Measurements from ENCODE around the gene NSMCE3. TPM values are rescaled to one million over a fixed set of nuclear protein-coding genes. Genes with fewer than 3 reads are reported as not detected.

Gene NSMCE3
- total RNA-seq, 1 donor from 2014 or later: 7.4 TPM

DNA sequence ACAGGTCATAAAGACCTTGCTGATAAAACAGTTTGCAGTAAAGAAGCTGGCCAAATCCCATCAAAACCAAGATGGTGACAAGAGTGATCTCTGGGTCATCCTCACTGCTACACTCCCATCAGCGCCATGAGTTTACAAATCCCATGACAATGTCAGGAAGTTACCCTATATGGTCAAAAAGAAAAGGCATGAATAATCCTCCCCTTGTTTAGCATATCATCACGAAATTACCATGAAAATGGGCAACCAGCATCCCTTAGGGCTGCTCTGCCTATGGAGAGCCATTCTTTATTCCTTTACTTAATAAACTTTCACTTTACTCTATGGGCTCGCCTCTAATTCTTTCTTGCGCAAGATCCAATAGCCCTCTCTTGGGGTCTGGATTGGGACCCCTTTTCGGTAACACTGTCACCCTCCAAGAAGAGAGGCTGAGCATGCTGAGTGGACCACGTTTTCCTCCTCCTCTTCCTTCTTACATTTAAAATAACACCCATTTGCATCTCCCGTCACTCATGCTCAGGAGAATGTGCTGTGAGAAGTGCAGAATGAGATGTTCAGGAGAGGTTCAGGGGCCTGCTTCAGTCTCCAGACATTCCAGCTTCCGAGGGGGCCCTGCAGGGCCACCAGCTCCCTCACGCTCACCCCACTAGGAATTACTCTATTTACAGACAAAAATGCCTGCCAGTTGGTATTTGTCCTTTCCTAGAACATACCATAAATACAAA lies 47.3 kb downstream of the NSMCE3 start:
- DNase-seq (ENCODE audit: low spot score): no peak

DNA sequence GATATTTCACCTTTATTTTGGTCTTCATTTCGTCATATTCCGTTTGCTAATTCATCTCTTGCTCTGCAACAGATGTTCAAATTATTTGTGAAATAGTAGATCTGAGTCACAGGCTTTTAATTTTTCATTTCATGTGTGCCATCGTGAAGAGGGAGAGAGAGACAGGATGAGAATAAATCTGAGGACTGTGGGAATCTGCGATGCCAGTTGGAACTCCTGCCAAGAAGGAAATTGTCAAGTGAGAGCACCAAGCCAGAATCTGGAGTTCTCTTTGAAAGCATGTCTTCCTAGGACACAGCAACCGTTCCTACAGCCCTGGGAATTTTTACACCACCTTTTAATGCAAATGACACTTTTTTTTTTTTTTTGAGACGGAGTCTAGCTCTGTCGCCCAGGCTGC lies 48.8 kb downstream of the NSMCE3 start:
- no peak for DNase-seq (ENCODE audit: low spot score)

DNA sequence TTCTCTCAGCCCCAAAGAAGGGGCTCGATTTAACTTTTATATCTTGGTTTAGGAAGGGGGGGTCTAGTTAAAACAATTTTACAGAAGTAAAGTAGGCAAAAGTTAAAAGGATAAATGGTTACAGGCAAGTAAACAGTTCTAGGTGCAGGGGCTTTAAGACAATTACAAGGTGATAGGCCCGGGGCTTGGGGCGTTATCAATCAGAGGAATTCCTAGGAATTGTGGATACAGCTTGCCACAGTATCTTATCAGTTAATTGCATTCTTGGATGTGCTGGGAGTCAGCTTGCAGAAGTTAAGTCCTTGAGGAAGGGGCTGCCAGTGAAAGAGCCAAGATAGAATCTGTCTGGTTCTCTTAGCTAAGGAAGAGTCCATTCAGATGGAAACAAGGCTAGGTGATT lies 52.7 kb downstream of the NSMCE3 start:
- no peak for DNase-seq (ENCODE audit: low spot score)
